HFF-Myc (cell line): ENCODE measurements around the gene KDM5C.
A peak's percentile ranks its signal among the peaks of the same experiment; 100 is the strongest.

Experiments
- DNase-seq: peaks from one replicate; pipeline ENCODE4 v3.0.0-alpha.2; 2011; ENCODE audit warnings: low read depth; ENCODE audit errors: extremely low read depth
- H3K4me3 ChIP-seq: replicated peaks from 2 replicates; pipeline ENCODE4 v1.5.1; 2011; ENCODE audit warnings: low read depth, mild to moderate bottlenecking, control low read depth, low read length
- CTCF ChIP-seq: IDR thresholded peaks from 2 replicates; pipeline ENCODE4 v1.5.1; 2012; ENCODE audit warnings: mild to moderate bottlenecking, low read depth, low read length, control low read depth; ENCODE audit errors: missing control alignments

The KDM5C gene

DNA sequence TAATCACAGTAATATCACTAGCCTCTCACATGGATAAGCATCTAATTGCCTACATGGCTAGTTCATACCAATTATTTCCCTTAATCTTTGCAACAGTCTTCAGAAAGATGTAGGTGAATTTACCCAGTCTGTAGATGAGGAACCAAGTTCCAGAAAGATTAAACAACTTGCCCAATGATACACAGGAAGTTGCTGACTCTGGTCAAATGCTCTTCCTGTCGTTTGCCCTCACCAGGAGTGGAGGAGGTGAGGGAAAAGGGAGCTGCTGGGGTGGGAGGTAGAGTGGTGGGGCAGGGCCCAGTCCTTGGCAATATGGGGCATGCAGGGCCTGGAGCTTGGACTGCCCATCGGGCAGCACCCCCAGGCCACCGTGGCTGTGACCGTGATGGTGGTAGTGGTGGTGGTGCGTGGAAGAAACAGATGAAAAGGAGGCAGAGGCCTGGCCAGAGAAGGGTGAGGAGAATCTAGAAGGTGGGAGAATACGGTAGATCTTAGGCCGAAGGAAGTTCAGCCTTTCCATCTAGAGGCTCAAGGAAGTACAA, 2.3 kb upstream of the KDM5C start:
- TF ChIP-seq CTCF, result no peak
- no peak for DNase-seq
- H3K4me3 ChIP-seq, result no peak overlapping the region

- DNase-seq, result no peak
- H3K4me3 ChIP-seq, result peak overlapping the region; percentile 73
- no peak for TF ChIP-seq CTCF
Measured at GRCh38 chrX:53223955-53224859, 800 bp downstream of the KDM5C start.

GRCh38 chrX:53223068-53223693, 1.8 kb downstream of the KDM5C start:
- peak overlapping the region; percentile 73 for H3K4me3 ChIP-seq
- TF ChIP-seq CTCF, result no peak
- DNase-seq, result no peak

- no peak for TF ChIP-seq CTCF
- no peak overlapping the region for H3K4me3 ChIP-seq
- DNase-seq, result no peak
Measured at GRCh38 chrX:53211391-53211978, 13.5 kb downstream of the KDM5C start.

- no peak for DNase-seq
- H3K4me3 ChIP-seq, result no peak overlapping the region
- TF ChIP-seq CTCF, result no peak
Measured at GRCh38 chrX:53196678-53197077, 28.3 kb downstream of the KDM5C start.

GRCh38 chrX:53195401-53195800, 29.6 kb downstream of the KDM5C start:
- no peak overlapping the region for H3K4me3 ChIP-seq
- no peak for TF ChIP-seq CTCF
- no peak for DNase-seq
